OCI-LY7 (cell line): Measurements from ENCODE around the gene LUC7L3. TPM values are rescaled to one million over a fixed set of nuclear protein-coding genes. Genes with fewer than 3 reads are reported as not detected.

ENCODE experiments used
- BruUV-seq: library from RNA; stranded (reverse); fragments of 400-500 nt; replicated peaks from 2 replicates; lab custom pipeline; 2021; lab: Mats Ljungman, UMichigan
- CTCF ChIA-PET: fragments of 300-600 bp; sonication (Branson Sonifier 250); formaldehyde crosslinking; loops from one replicate; lab custom pipeline; 2022; ENCODE audit warnings: antibody characterized with exemption; ENCODE audit not compliant: unreplicated experiment; lab: Charles Lee
- POLR2A ChIA-PET: fragments of 300-600 bp; sonication (Branson Sonifier 250); formaldehyde crosslinking; loops from one replicate; lab custom pipeline; 2022; ENCODE audit warnings: antibody characterized with exemption; lab: Charles Lee
- DNase-seq: peaks from one replicate; pipeline ENCODE4 v3.0.0-alpha.2; 2015; ENCODE audit warnings: low spot score
- H2AFZ ChIP-seq: fragments of 200-600 bp; sonication (generic), shearing (Covaris generic); 2 replicates; pipeline ENCODE4 v1.6.1; 2014; ENCODE audit warnings: mild to moderate bottlenecking, antibody characterized with exemption, low read length, moderate library complexity
- H3K27ac ChIP-seq: fragments of 200-600 bp; sonication (generic); 2 replicates; pipeline ENCODE4 v1.5.1; 2014; ENCODE audit warnings: mixed run types, low read depth, mild to moderate bottlenecking, moderate library complexity, low read length, inconsistent platforms; ENCODE audit not compliant: poor library complexity, severe bottlenecking
- H3K36me3 ChIP-seq: fragments of 200-600 bp; sonication (generic); 2 replicates; pipeline ENCODE4 v1.6.1; 2014; ENCODE audit warnings: mild to moderate bottlenecking, antibody characterized with exemption, low read length, moderate library complexity, mixed read lengths; ENCODE audit not compliant: insufficient read depth
- H3K4me1 ChIP-seq: fragments of 200-600 bp; sonication (generic); 2 replicates; pipeline ENCODE4 v1.5.1; 2014; ENCODE audit warnings: mild to moderate bottlenecking, low read length; ENCODE audit not compliant: insufficient read depth, poor library complexity, severe bottlenecking
- H3K4me2 ChIP-seq: fragments of 200-600 bp; sonication (generic); 2 replicates; pipeline ENCODE4 v1.6.1; 2014; ENCODE audit warnings: mild to moderate bottlenecking, low read length
- H3K4me3 ChIP-seq: fragments of 200-600 bp; sonication (generic); 2 replicates; pipeline ENCODE4 v1.5.1; 2014; ENCODE audit warnings: mild to moderate bottlenecking, low read depth, low read length; ENCODE audit not compliant: poor library complexity, severe bottlenecking
- H3K79me2 ChIP-seq: fragments of 200-600 bp; sonication (generic); 2 replicates; pipeline ENCODE4 v1.6.1; 2016; ENCODE audit warnings: low read depth, mild to moderate bottlenecking, low read length, moderate library complexity, mixed read lengths; ENCODE audit not compliant: insufficient read depth
- H3K9me2 ChIP-seq: fragments of 200-600 bp; sonication (generic); 2 replicates; pipeline ENCODE4 v1.6.1; 2016; ENCODE audit warnings: mild to moderate bottlenecking, low read length, mixed read lengths; ENCODE audit not compliant: insufficient read depth
- H3K9me3 ChIP-seq: fragments of 200-600 bp; sonication (generic); 2 replicates; pipeline ENCODE4 v1.6.1; 2014; ENCODE audit warnings: mild to moderate bottlenecking, mixed run types, low read length, mixed read lengths
- H4K20me1 ChIP-seq: fragments of 200-600 bp; sonication (generic); 2 replicates; pipeline ENCODE4 v1.6.1; 2014; ENCODE audit warnings: mild to moderate bottlenecking, antibody characterized with exemption, low read length, moderate library complexity, mixed read lengths; ENCODE audit not compliant: insufficient read depth
- CTCF ChIP-seq: fragments of 200-600 bp; sonication (generic); conservative IDR thresholded peaks from 2 replicates; pipeline ENCODE4 v1.5.1; 2014; ENCODE audit warnings: mild to moderate bottlenecking, antibody characterized with exemption, low read length, moderate library complexity, mixed read lengths
- EZH2phosphoT487 ChIP-seq: fragments of 200-600 bp; sonication (generic); IDR thresholded peaks from 2 replicates; pipeline ENCODE4 v1.6.1; 2018; ENCODE audit warnings: low read depth, borderline replicate concordance, mild to moderate bottlenecking, mixed run types, antibody characterized with exemption, low read length, moderate library complexity, mixed read lengths
- intact Hi-C: fragments of 100-400 bp; cut with micrococcal nuclease; formaldehyde crosslinking; loops from one replicate; pipeline ENCODE4 v1.10.0; 2022; ENCODE audit not compliant: unreplicated experiment
- microRNA-seq: library from miRNA; unstranded; fragments of <30 nt; microRNA quantifications from one replicate; pipeline ENCODE4 v1.2.0, GENCODE V29; 2022; ENCODE audit warnings: borderline replicate concordance
- small RNA-seq: library from RNA; depleted of rRNA; stranded (forward); fragments of <200 nt; gene quantifications from one replicate; pipeline ENCODE3, GENCODE V24; 2014
- total RNA-seq, 2 experiments: library from RNA; depleted of rRNA in 1 of 2; stranded (reverse); fragments of >200 nt in 1 of 2; shearing (Covaris generic) in 1 of 2; gene quantifications; 2 replicates each; pipeline ENCODE4 v1.2.3, GENCODE V29; 2014 to 2022

The LUC7L3 gene
- total RNA-seq, 2 experiments from 2014 or later = 109 to 190 TPM

GRCh38 chr17:50805486-50805885 lies 86.1 kb downstream of the LUC7L3 start:
- CTCF ChIA-PET = no interaction called here
- POLR2A ChIA-PET = interaction anchor here (0.6 kb wide), 1 partner anchor 49 kb away, joined by 4 read pairs; no protein-coding TSS in a partner anchor
- Histone ChIP-seq H3K36me3 (no peaks in the 10 kb centered on the region), H3K9me2 (no peaks in the 10 kb centered on the region), H2AFZ (no peak overlapping the region), H3K4me3 (no peak overlapping the region), H3K4me2 (no peak overlapping the region), H4K20me1 (no peaks in the 10 kb centered on the region), H3K27ac (no peak overlapping the region), H3K9me3 (no peaks in the 10 kb centered on the region), H3K4me1 (no peaks in the 10 kb centered on the region), H3K79me2 (no peaks in the 10 kb centered on the region)
- intact Hi-C loops = no loop called here
- no peak for DNase-seq
- TF ChIP-seq EZH2phosphoT487 = no peak
- TF ChIP-seq CTCF = no peak
- no TSS peak for BruUV-seq

Small RNAs within 50 kb of the gene (microRNA-seq; reads per million reads assigned to microRNA genes)
- not detected for gene MIR8059

Small RNAs within 50 kb of the gene (small RNA-seq; reads per million reads assigned to genes)
- gene AC005921.1 (not detected), gene MIR8059 (not detected), gene RF00019 (not detected)

Other genes with a start within 250 kb of the LUC7L3 start
- 22.6 and 25.0 TPM in 2 replicates for gene RSAD1, start 240.7 kb upstream of the LUC7L3 start, total RNA-seq (2014; rRNA removed; shearing (Covaris generic))
- 27.9 and 28.1 TPM in 2 replicates for gene RSAD1, start 240.7 kb upstream of the LUC7L3 start, total RNA-seq (2022)
- 3.0 and 5.0 TPM in 2 replicates for gene MYCBPAP, start 211.2 kb upstream of the LUC7L3 start, total RNA-seq (2014; rRNA removed; shearing (Covaris generic))
- gene MYCBPAP, start 211.2 kb upstream of the LUC7L3 start, total RNA-seq (2022) = 6.8 and 7.8 TPM in 2 replicates
- 0.28 TPM in 1 of 2 replicates, not detected in the other for gene EPN3, start 186.9 kb upstream of the LUC7L3 start, total RNA-seq (2014; rRNA removed; shearing (Covaris generic))
- 0.11 TPM in 1 of 2 replicates, not detected in the other for gene EPN3, start 186.9 kb upstream of the LUC7L3 start, total RNA-seq (2022)
- gene SPATA20, start 172.4 kb upstream of the LUC7L3 start, total RNA-seq (2014; rRNA removed; shearing (Covaris generic)) = 4.5 and 8.3 TPM in 2 replicates
- 7.9 and 11.5 TPM in 2 replicates for gene SPATA20, start 172.4 kb upstream of the LUC7L3 start, total RNA-seq (2022)
- gene CACNA1G, start 158.9 kb upstream of the LUC7L3 start, total RNA-seq (2014; rRNA removed; shearing (Covaris generic)) = not detected in 2 replicates
- not detected in 2 replicates for gene CACNA1G, start 158.9 kb upstream of the LUC7L3 start, total RNA-seq (2022)
- not detected in 2 replicates for gene ABCC3, start 84.7 kb upstream of the LUC7L3 start, total RNA-seq (2014; rRNA removed; shearing (Covaris generic))
- gene ABCC3, start 84.7 kb upstream of the LUC7L3 start, total RNA-seq (2022) = not detected in 2 replicates
- gene ANKRD40, start 11.7 kb upstream of the LUC7L3 start, total RNA-seq (2014; rRNA removed; shearing (Covaris generic)) = 25.7 and 27.7 TPM in 2 replicates
- 47.9 and 50.4 TPM in 2 replicates for gene ANKRD40, start 11.7 kb upstream of the LUC7L3 start, total RNA-seq (2022)
- 0.18 TPM in 1 of 2 replicates, not detected in the other for gene ANKRD40CL, start 47.9 kb downstream of the LUC7L3 start, total RNA-seq (2014; rRNA removed; shearing (Covaris generic))
- gene ANKRD40CL, start 47.9 kb downstream of the LUC7L3 start, total RNA-seq (2022) = not detected in 2 replicates
- gene WFIKKN2, start 116.0 kb downstream of the LUC7L3 start, total RNA-seq (2014; rRNA removed; shearing (Covaris generic)) = not detected in 2 replicates
- gene WFIKKN2, start 116.0 kb downstream of the LUC7L3 start, total RNA-seq (2022) = not detected in 2 replicates
- gene TOB1, start 146.8 kb downstream of the LUC7L3 start, total RNA-seq (2014; rRNA removed; shearing (Covaris generic)) = 12.7 and 15.2 TPM in 2 replicates
- 24.8 and 26.4 TPM in 2 replicates for gene TOB1, start 146.8 kb downstream of the LUC7L3 start, total RNA-seq (2022)